IMR-90 (cell line): ENCODE results near the gene FBXO34. TPM values are rescaled to one million over a fixed set of nuclear protein-coding genes. Genes with fewer than 3 reads are reported as not detected.

Experiments used
- ATAC-seq: fragments of 200-7000 bp; cut with Tn5 transposase; 2 replicates; pipeline ENCODE4 v1.9.1; 2020; ENCODE audit warnings: low read depth, mild to moderate bottlenecking, moderate library complexity
- BruUV-seq: library from RNA; stranded (reverse); fragments of 400-500 nt; replicated peaks from 2 replicates; lab custom pipeline; 2021; lab: Mats Ljungman, UMichigan
- CTCF ChIA-PET: fragments of 300-600 bp; formaldehyde crosslinking; extraction: SDS; loops from one replicate; lab custom pipeline; 2021; ENCODE audit warnings: antibody characterized with exemption; lab: Yijun Ruan, JAX
- POLR2A ChIA-PET: fragments of 300-600 bp; sonication (Branson Sonifier 250); formaldehyde crosslinking; loops from one replicate; lab custom pipeline; 2022; ENCODE audit warnings: antibody characterized with exemption; ENCODE audit not compliant: unreplicated experiment; lab: Charles Lee
- DNase-seq: peaks from one replicate; pipeline ENCODE4 v3.0.0; 2013
- H2AFZ ChIP-seq: replicated peaks from 2 replicates; pipeline ENCODE3; 2013; ENCODE audit warnings: low read length, mild to moderate bottlenecking; ENCODE audit not compliant: poor library complexity
- H2AK5ac ChIP-seq: 2 replicates; pipeline ENCODE4 v1.6.1; 2013; ENCODE audit warnings: low read depth, low read length, inconsistent platforms
- H2AK9ac ChIP-seq: replicated peaks from 2 replicates; pipeline ENCODE3; 2013; ENCODE audit warnings: mild to moderate bottlenecking, low read depth, low read length, moderate library complexity; ENCODE audit not compliant: poor library complexity
- H2BK120ac ChIP-seq: 2 replicates; pipeline ENCODE4 v1.6.1; 2013; ENCODE audit warnings: low read depth, low read length, inconsistent platforms
- H2BK15ac ChIP-seq: 3 replicates; pipeline ENCODE4 v1.6.1; 2013; ENCODE audit warnings: low read depth, low read length, inconsistent platforms
- H2BK20ac ChIP-seq: 2 replicates; pipeline ENCODE4 v1.6.1; 2013; ENCODE audit warnings: low read depth, mild to moderate bottlenecking, inconsistent platforms, low read length, moderate library complexity
- H2BK5ac ChIP-seq: 2 replicates; pipeline ENCODE4 v1.6.1; 2013; ENCODE audit warnings: mild to moderate bottlenecking, low read depth, low read length, inconsistent platforms; ENCODE audit not compliant: poor library complexity, severe bottlenecking
- H3K14ac ChIP-seq: replicated peaks from 2 replicates; pipeline ENCODE4 v1.6.1; 2013; ENCODE audit warnings: low read depth, low read length, inconsistent platforms
- H3K18ac ChIP-seq: 2 replicates; pipeline ENCODE4 v1.6.1; 2013; ENCODE audit warnings: low read depth, low read length, control low read depth
- H3K23ac ChIP-seq: 2 replicates; pipeline ENCODE4 v1.6.1; 2013; ENCODE audit warnings: low read depth, low read length, inconsistent platforms
- H3K27ac ChIP-seq: 2 replicates; pipeline ENCODE4 v1.5.1; 2013; ENCODE audit warnings: mild to moderate bottlenecking, control low read depth, low read length; ENCODE audit not compliant: insufficient read depth
- H3K27me3 ChIP-seq: 2 replicates; pipeline ENCODE4 v1.6.1; 2013; ENCODE audit warnings: low read length; ENCODE audit not compliant: control insufficient read depth, insufficient read depth
- H3K36me3 ChIP-seq: 2 replicates; pipeline ENCODE4 v1.6.1; 2013; ENCODE audit warnings: low read length, mixed read lengths; ENCODE audit not compliant: control insufficient read depth, insufficient read depth
- H3K4ac ChIP-seq: 2 replicates; pipeline ENCODE4 v1.6.1; 2013; ENCODE audit warnings: low read depth, low read length, inconsistent platforms
- H3K4me1 ChIP-seq: 2 replicates; pipeline ENCODE4 v1.6.1; 2013; ENCODE audit warnings: low read length, mixed read lengths; ENCODE audit not compliant: control insufficient read depth, insufficient read depth
- H3K4me2 ChIP-seq: 2 replicates; pipeline ENCODE4 v1.6.1; 2013; ENCODE audit warnings: low read depth, mild to moderate bottlenecking, control low read depth, low read length, moderate library complexity
- H3K4me3 ChIP-seq: 2 replicates; pipeline ENCODE4 v1.5.1; 2013; ENCODE audit warnings: low read depth, mild to moderate bottlenecking, control low read depth, low read length, moderate library complexity; ENCODE audit not compliant: insufficient read depth
- H3K56ac ChIP-seq: 2 replicates; pipeline ENCODE4 v1.6.1; 2013; ENCODE audit warnings: low read length, inconsistent platforms; ENCODE audit not compliant: insufficient read depth; ENCODE audit errors: extremely low read depth
- H3K79me1 ChIP-seq, 2 experiments: 2 replicates each; pipeline ENCODE4 v1.6.1; 2013; ENCODE audit warnings: low read length in 2 of 2, inconsistent platforms in 1 of 2, low read depth in 1 of 2
- H3K9ac ChIP-seq: 2 replicates; pipeline ENCODE4 v1.6.1; 2013; ENCODE audit warnings: low read depth, low read length, control low read depth
- H3K9me1 ChIP-seq: 2 replicates; pipeline ENCODE4 v1.6.1; 2013; ENCODE audit warnings: low read length, inconsistent platforms; ENCODE audit not compliant: insufficient read depth
- H3K9me3 ChIP-seq: 2 replicates; pipeline ENCODE4 v1.6.1; 2013; ENCODE audit warnings: low read length; ENCODE audit not compliant: control insufficient read depth, insufficient read depth
- H4K20me1 ChIP-seq: 2 replicates; pipeline ENCODE4 v1.6.1; 2013; ENCODE audit warnings: low read length, inconsistent platforms; ENCODE audit not compliant: insufficient read depth
- H4K5ac ChIP-seq: 2 replicates; pipeline ENCODE4 v1.6.1; 2013; ENCODE audit warnings: mild to moderate bottlenecking, low read depth, low read length, control low read depth
- H4K8ac ChIP-seq, 2 experiments: 2 replicates each; pipeline ENCODE4 v1.6.1; 2013; ENCODE audit warnings: low read depth in 2 of 2, low read length in 2 of 2, control low read depth in 1 of 2, inconsistent platforms in 1 of 2
- H4K91ac ChIP-seq: 2 replicates; pipeline ENCODE4 v1.6.1; 2013; ENCODE audit warnings: low read depth, low read length, inconsistent platforms; ENCODE audit not compliant: insufficient read depth
- BHLHE40 ChIP-seq: fragments of 150-350 bp; IDR thresholded peaks from 2 replicates; pipeline ENCODE4 v1.6.1; 2016; ENCODE audit warnings: mild to moderate bottlenecking, low read depth, low read length
- CEBPB ChIP-seq: IDR thresholded peaks from 2 replicates; pipeline ENCODE4 v1.6.1; 2012; ENCODE audit warnings: low read depth, low read length, improper control_type of control experiment
- CHD1 ChIP-seq: IDR thresholded peaks from 2 replicates; pipeline ENCODE4 v1.6.1; 2012; ENCODE audit warnings: low read depth, low read length, improper control_type of control experiment
- CTCF ChIP-seq: conservative IDR thresholded peaks from 2 replicates; pipeline ENCODE4 v1.5.1; 2012; ENCODE audit warnings: mild to moderate bottlenecking, low read depth, low read length, improper control_type of control experiment
- ELK1 ChIP-seq: fragments of 150-350 bp; IDR thresholded peaks from 2 replicates; pipeline ENCODE4 v1.6.1; 2016; ENCODE audit warnings: low read depth, mild to moderate bottlenecking, low read length, moderate library complexity, borderline replicate concordance
- FOS ChIP-seq: fragments of 150-350 bp; IDR thresholded peaks from 2 replicates; pipeline ENCODE4 v1.6.1; 2016; ENCODE audit warnings: low read depth, low read length
- MAFK ChIP-seq: IDR thresholded peaks from 2 replicates; pipeline ENCODE4 v1.6.1; 2012; ENCODE audit warnings: low read depth, low read length, improper control_type of control experiment
- MAZ ChIP-seq: IDR thresholded peaks from 2 replicates; pipeline ENCODE4 v1.6.1; 2012; ENCODE audit warnings: low read depth, mild to moderate bottlenecking, low read length, improper control_type of control experiment, moderate library complexity, borderline replicate concordance
- MXI1 ChIP-seq: IDR thresholded peaks from 2 replicates; pipeline ENCODE4 v1.6.1; 2012; ENCODE audit warnings: low read depth, mild to moderate bottlenecking, low read length, moderate library complexity, borderline replicate concordance
- NFE2L2 ChIP-seq: fragments of 150-350 bp; IDR thresholded peaks from 2 replicates; pipeline ENCODE4 v1.6.1; 2016; ENCODE audit warnings: low read depth, mild to moderate bottlenecking, low read length
- POLR2A ChIP-seq: IDR thresholded peaks from 2 replicates; pipeline ENCODE4 v1.6.1; 2012; ENCODE audit warnings: mild to moderate bottlenecking, low read depth, low read length
- RAD21 ChIP-seq: IDR thresholded peaks from 2 replicates; pipeline ENCODE4 v1.6.1; 2012; ENCODE audit warnings: low read length, improper control_type of control experiment
- RCOR1 ChIP-seq: IDR thresholded peaks from 2 replicates; pipeline ENCODE4 v1.6.1; 2012; ENCODE audit warnings: mild to moderate bottlenecking, low read length, improper control_type of control experiment; ENCODE audit not compliant: insufficient replicate concordance
- RFX5 ChIP-seq: IDR thresholded peaks from 2 replicates; pipeline ENCODE4 v1.8.0; 2012; ENCODE audit warnings: low read depth, mild to moderate bottlenecking, low read length, moderate library complexity
- SMC3 ChIP-seq: fragments of 150-350 bp; IDR thresholded peaks from 2 replicates; pipeline ENCODE4 v1.6.1; 2016; ENCODE audit warnings: low read depth, mild to moderate bottlenecking, antibody characterized with exemption, low read length, moderate library complexity
- USF2 ChIP-seq: fragments of 150-350 bp; IDR thresholded peaks from 2 replicates; pipeline ENCODE4 v1.6.1; 2017; ENCODE audit warnings: mild to moderate bottlenecking, antibody characterized with exemption, low read length, low read depth
- WGBS, 2 experiments: methylation state at CpG; one replicate each; pipeline versions ENCODE4 v1.1.5 to v1.1.7; 2013; ENCODE audit warnings: missing lambda C conversion rate in 2 of 2; ENCODE audit not compliant: insufficient read length in 1 of 2; ENCODE audit errors: extremely low coverage in 2 of 2; 5-methylcytosine and 5-hydroxymethylcytosine counted together
- dilution Hi-C: fragments of 300-500 bp; cut with HindIII; formaldehyde crosslinking; loops from one replicate; pipeline ENCODE4 v1.14.3; 2018; ENCODE audit warnings: low sequenced_read_pairs; ENCODE audit not compliant: unreplicated experiment
- in situ Hi-C: fragments of 300-500 bp; cut with MboI; formaldehyde crosslinking; loops from 3 replicates; pipeline ENCODE4 v1.14.3; 2019; ENCODE audit warnings: low sequenced_read_pairs, inconsistent platforms, mixed read lengths
- intact Hi-C: fragments of 100-400 bp; cut with micrococcal nuclease; formaldehyde crosslinking; loops from 2 replicates; pipeline ENCODE4 v1.10.0; 2022
- polyA plus RNA-seq, 3 experiments: library from polyadenylated mRNA; depleted of rRNA; stranded (reverse); fragments of >200 nt; gene quantifications; 2 replicates each; pipeline ENCODE4 v1.2.3, GENCODE V29; 2012; ENCODE audit warnings: low replicate concordance in 1 of 3
- total RNA-seq: library from RNA; depleted of rRNA; stranded (reverse); fragments of >200 nt; gene quantifications from 2 replicates; pipeline ENCODE4 v1.2.3, GENCODE V29; 2012

FBXO34 gene
- total and polyA plus RNA-seq, 2 of the 4 experiments (the other 2 are of a cell fraction) = 15.4 to 35.1 TPM

GRCh38 chr14:55281316-55281839 is 10.2 kb downstream of the FBXO34 start:
- Histone ChIP-seq H3K56ac (no peak overlapping the region), H2BK120ac (no peak overlapping the region), H3K27me3 (no peaks in the 10 kb centered on the region), H3K27ac (no peak overlapping the region), H3K9me1 (peaks cover 16% of the 10 kb centered on the region), H3K14ac (no peak overlapping the region), H2AFZ (no peak overlapping the region), H3K36me3 (peaks cover 1% of the 10 kb centered on the region), H3K4ac (no peak overlapping the region), H2BK20ac (no peak overlapping the region), H2BK15ac (no peak overlapping the region), H3K4me3 (no peak overlapping the region), H2BK5ac (no peak overlapping the region), H3K4me2 (no peak overlapping the region), H2AK9ac (no peak overlapping the region), H4K5ac (no peak overlapping the region), H4K91ac (no peak overlapping the region), H4K20me1 (peaks cover 61% of the 10 kb centered on the region; the same call in 1 of the 2 replicates), H2AK5ac (no peak overlapping the region), H4K8ac (no peak overlapping the region), H3K9me3 (no peaks in the 10 kb centered on the region), H3K4me1 (0 out of 2 replicates have a peak, but pooled peaks cover 2% of the 10 kb centered on the region), H3K18ac (no peak overlapping the region), H3K23ac (no peak overlapping the region), H3K79me1 (peaks cover 28 to 75% of the 10 kb centered on the region in 2 experiments), H3K9ac (no peak overlapping the region)
- no TSS peak for BruUV-seq
- WGBS, 2 experiments = 80% methylated on average over 1 of the region's 6 CpGs; no CpG with 5 or more reads in 1 of the 2 experiments
- ChIA-PET CTCF (interaction anchor here (0.7 kb wide), 1 partner anchor 51 kb away, joined by 5 read pairs; no protein-coding TSS in a partner anchor), POLR2A (interaction anchor here (0.5 kb wide), 1 partner anchor 49 kb away, joined by 3 read pairs; no protein-coding TSS in a partner anchor)
- intact Hi-C loops = no loop called here
- dilution Hi-C loops = no loop called here
- ATAC-seq = no peak
- DNase-seq = no peak
- in situ Hi-C loops = no loop called here
- TF ChIP-seq RCOR1 (no peak), SMC3 (no peak), USF2 (no peak), CHD1 (no peak), RFX5 (no peak), CTCF (no peak), MAFK (no peak), MAZ (no peak), MXI1 (no peak), ELK1 (no peak), NFE2L2 (no peak), RAD21 (no peak), POLR2A (no peak), BHLHE40 (no peak), CEBPB (no peak), FOS (no peak)
